ENCODE measurements around the gene NT5DC2.

- no peak for TF ChIP-seq CTCF (IDR thresholded peaks at IDR 0.05; ENCODE audit: insufficient read depth, low read depth, low read length)
- TF ChIP-seq EZH2 (IDR thresholded peaks at IDR 0.05; ENCODE audit: insufficient read depth, low read length): no peak
These were observed 13.5 kb upstream of the NT5DC2 start for GRCh38 chr3:52547143-52547542.

Measured in astrocyte (in vitro differentiated cells and primary cell).